ENCODE results near the gene MAP2K7. TPM values are rescaled to one million over a fixed set of nuclear protein-coding genes. Genes with fewer than 3 reads are reported as not detected.

MAP2K7 gene
- total and polyA plus RNA-seq, 2 of the 4 experiments (the other 2 are of a cell fraction), result 4.1 to 15.6 TPM

DNA sequence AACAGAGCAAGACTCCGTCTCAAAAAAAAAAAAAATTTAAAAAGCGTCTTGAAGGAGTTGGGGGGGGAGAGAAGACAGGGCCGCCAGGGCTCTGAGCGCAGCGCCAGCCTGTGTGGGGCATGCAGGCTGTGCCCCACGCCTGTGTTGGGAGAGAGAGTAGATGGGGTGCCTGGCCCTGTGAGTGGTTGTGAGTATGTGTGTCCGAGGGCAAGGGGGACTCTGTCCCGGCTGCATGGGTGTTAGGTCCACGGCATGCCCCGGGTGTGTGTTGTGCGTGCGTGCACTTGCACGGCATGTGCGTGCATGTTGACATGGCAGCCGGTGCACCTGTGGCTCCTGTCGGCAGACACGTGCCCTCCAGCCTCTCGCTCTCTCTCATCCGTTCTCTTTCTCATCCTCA, 3.4 kb downstream of the MAP2K7 start:
- ATAC-seq (ENCODE audit: low read depth) (no peak), DNase-seq (no peak)
- CTCF ChIA-PET, result no interaction called here
- no TSS peak for BruUV-seq (replicated peaks)
- Histone ChIP-seq H3K36me3 (ENCODE audit: control insufficient read depth, insufficient read depth, low read length) (peaks cover 28% of the 10 kb centered on the region), H3K56ac (ENCODE audit: extremely low read depth, insufficient read depth, low read length) (no peak overlapping the region), H3K79me1 (ENCODE audit: low read depth in 1 of 2, low read length in 2 of 2) (peaks cover 14 to 49% of the 10 kb centered on the region in 2 experiments; a peak in 3 of 4 replicates), H3K4ac (ENCODE audit: low read depth, low read length) (no peak overlapping the region), H4K91ac (ENCODE audit: insufficient read depth, low read depth, low read length) (no peak overlapping the region), H4K20me1 (ENCODE audit: insufficient read depth, low read length) (peaks cover 50% of the 10 kb centered on the region), H3K9ac (ENCODE audit: low read depth, low read length) (no peak overlapping the region), H2BK20ac (ENCODE audit: low read depth, low read length) (no peak overlapping the region), H3K27ac (ENCODE audit: insufficient read depth, low read length) (no peak overlapping the region), H3K27me3 (ENCODE audit: control insufficient read depth, insufficient read depth, low read length) (no peaks in the 10 kb centered on the region), H3K4me3 (ENCODE audit: insufficient read depth, low read depth, low read length) (no peak overlapping the region), H2BK5ac (ENCODE audit: low read depth, low read length, poor library complexity, severe bottlenecking) (no peak overlapping the region), H4K8ac (ENCODE audit: low read depth in 2 of 2, low read length in 2 of 2) (no peak overlapping the region), H3K18ac (ENCODE audit: low read depth, low read length) (no peak overlapping the region), H2AK9ac (replicated peaks; ENCODE audit: low read depth, low read length, poor library complexity) (no peak overlapping the region), H2BK120ac (ENCODE audit: low read depth, low read length) (no peak overlapping the region), H3K4me1 (ENCODE audit: control insufficient read depth, insufficient read depth, low read length) (peaks cover 10% of the 10 kb centered on the region), H3K14ac (replicated peaks; ENCODE audit: low read depth, low read length) (no peak overlapping the region), H2AK5ac (ENCODE audit: low read depth, low read length) (no peak overlapping the region), H2BK15ac (ENCODE audit: low read depth, low read length) (no peak overlapping the region), H3K9me1 (ENCODE audit: insufficient read depth, low read length) (peaks cover 8% of the 10 kb centered on the region), H3K23ac (ENCODE audit: low read depth, low read length) (no peak overlapping the region), H3K4me2 (ENCODE audit: low read depth, low read length) (no peak overlapping the region), H3K9me3 (ENCODE audit: control insufficient read depth, insufficient read depth, low read length) (no peaks in the 10 kb centered on the region), H4K5ac (ENCODE audit: low read depth, low read length) (no peak overlapping the region), H2AFZ (replicated peaks; ENCODE audit: low read length, poor library complexity) (no peak overlapping the region)
- in situ Hi-C loops (cut with MboI; ENCODE audit: low sequenced_read_pairs), result no loop called here
- POLR2A ChIA-PET (ENCODE audit: unreplicated experiment), result no interaction called here
- whole genome bisulfite sequencing, 2 experiments (ENCODE audit: extremely low coverage in 2 of 2, insufficient read length in 1 of 2), result 96% methylated on average over 18 of the region's 19 CpGs; no CpG with 5 or more reads in 1 of the 2 experiments
- dilution Hi-C loops (cut with HindIII; ENCODE audit: low sequenced_read_pairs, unreplicated experiment), result no loop called here
- intact Hi-C loops (cut with micrococcal nuclease), result no loop called here
- TF ChIP-seq USF2 (IDR thresholded peaks at IDR 0.05; ENCODE audit: low read depth, low read length), result no peak
- TF ChIP-seq SMC3 (IDR thresholded peaks at IDR 0.05; ENCODE audit: low read depth, low read length), result no peak
